Measurements from ENCODE around the gene CD33. TPM values are rescaled to one million over a fixed set of nuclear protein-coding genes. Genes with fewer than 3 reads are reported as not detected.
A peak's percentile ranks its signal among the peaks of the same experiment; 100 is the strongest.
"Not testable (repeated sequence)": the region's sequence is repeated elsewhere in the genome, so short reads cannot be mapped to it uniquely, and the experiment has no call there.

Gene CD33
- total RNA-seq, 1 donor from 2014 or later: 32.0 TPM

DNA sequence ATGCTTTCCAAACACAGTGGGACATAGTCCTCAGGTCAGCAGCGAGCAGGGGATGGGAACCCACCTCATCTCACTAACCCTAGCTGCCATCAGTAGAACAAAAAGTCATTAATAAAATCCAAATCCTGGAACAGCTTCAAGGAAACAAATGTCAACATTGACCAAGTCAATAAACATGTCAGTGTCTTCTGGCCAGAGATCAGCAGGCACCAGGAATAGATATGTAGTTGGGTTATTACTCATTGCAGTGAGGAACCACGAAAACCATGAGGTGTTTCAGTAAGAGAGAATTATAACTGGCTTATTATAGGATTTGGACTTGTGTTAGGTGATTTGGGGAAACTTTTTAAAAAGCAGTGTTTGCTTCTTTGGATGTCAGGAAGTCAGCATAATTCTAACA is 17.1 kb upstream of the CD33 start:
- DNase-seq (no peak), ATAC-seq (no peak)
- no peak overlapping the region for H3K4me3 ChIP-seq
- no peak overlapping the region for H3K27ac ChIP-seq
- no peaks in the 10 kb centered on the region for H3K27me3 ChIP-seq (ENCODE audit: low read depth)
- intact Hi-C loops (cut with DNase I): no loop called here
- H3K9me3 ChIP-seq: no peaks in the 10 kb centered on the region
- TF ChIP-seq, protein P1, sequence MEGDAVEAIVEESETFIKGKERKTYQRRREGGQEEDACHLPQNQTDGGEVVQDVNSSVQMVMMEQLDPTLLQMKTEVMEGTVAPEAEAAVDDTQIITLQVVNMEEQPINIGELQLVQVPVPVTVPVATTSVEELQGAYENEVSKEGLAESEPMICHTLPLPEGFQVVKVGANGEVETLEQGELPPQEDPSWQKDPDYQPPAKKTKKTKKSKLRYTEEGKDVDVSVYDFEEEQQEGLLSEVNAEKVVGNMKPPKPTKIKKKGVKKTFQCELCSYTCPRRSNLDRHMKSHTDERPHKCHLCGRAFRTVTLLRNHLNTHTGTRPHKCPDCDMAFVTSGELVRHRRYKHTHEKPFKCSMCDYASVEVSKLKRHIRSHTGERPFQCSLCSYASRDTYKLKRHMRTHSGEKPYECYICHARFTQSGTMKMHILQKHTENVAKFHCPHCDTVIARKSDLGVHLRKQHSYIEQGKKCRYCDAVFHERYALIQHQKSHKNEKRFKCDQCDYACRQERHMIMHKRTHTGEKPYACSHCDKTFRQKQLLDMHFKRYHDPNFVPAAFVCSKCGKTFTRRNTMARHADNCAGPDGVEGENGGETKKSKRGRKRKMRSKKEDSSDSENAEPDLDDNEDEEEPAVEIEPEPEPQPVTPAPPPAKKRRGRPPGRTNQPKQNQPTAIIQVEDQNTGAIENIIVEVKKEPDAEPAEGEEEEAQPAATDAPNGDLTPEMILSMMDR (IDR thresholded peaks at IDR 0.05): no peak
- H3K36me3 ChIP-seq: no peaks in the 10 kb centered on the region
- no peaks in the 10 kb centered on the region for H3K4me1 ChIP-seq

DNA sequence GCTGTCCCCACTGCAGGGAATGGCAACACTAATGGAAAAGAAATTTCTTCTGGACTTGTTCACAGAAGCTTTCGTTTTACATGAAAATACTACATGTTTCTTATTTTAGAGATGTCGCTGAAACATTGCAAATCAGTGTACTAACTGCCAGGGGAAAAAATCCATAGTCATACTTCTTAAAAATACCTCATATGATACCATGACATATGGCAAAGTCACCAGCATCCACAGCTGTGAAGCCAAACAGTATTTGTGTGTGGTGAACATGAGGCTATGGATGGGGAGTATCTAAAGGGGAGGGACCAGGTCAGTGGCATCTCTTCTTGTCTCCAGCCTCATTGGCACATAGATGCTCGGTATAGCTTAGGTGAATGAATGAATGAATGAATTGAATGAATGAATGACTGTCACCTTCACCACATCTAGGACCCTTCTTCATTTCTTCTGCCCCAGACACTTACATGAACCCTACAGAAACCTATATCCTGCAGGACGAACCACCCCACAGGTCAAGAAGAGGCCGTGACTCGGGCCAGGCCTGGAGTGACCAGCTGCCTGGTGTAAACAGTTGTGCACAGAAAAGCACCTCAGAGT is 14.6 kb upstream of the CD33 start:
- DNase-seq (no peak), ATAC-seq (no peak)
- Histone ChIP-seq H3K9me3 (no peaks in the 10 kb centered on the region), H3K4me1 (no peaks in the 10 kb centered on the region), H3K27me3 (ENCODE audit: low read depth) (no peaks in the 10 kb centered on the region), H3K36me3 (no peaks in the 10 kb centered on the region), H3K27ac (no peak overlapping the region), H3K4me3 (no peak overlapping the region)
- TF ChIP-seq, protein P1 (IDR thresholded peaks at IDR 0.05): no peak
- intact Hi-C loops (cut with DNase I): no loop called here

DNA sequence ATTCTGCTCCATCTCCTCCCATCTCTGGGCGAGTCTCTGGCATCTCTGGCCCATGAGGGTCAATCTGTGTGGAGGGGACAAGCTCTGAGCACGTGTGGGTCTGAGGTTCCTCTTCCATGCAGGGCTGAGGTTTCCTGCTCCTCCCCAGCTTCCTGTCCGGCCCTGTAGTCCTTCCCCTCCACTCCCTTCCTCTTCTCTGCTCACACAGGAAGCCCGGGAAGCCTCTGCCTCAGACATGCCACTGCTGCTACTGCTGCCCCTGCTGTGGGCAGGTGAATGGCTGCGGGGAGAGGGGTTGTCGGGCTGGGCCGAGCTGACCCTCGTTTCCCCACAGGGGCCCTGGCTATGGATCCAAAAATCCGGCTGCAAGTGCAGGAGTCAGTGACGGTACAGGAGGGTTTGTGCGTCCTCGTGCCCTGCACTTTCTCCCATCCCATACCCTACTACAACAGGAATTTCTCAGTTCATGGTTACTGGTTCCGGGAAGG is 14.0 kb upstream of the CD33 start:
- H3K4me1 ChIP-seq; H3K27ac ChIP-seq; H3K27me3 ChIP-seq (ENCODE audit: low read depth); intact Hi-C loops (cut with DNase I); H3K9me3 ChIP-seq; H3K36me3 ChIP-seq: not testable (repeated sequence)
- H3K4me3 ChIP-seq: peak overlapping the region; percentile 38
- DNase-seq (peak; percentile 68), ATAC-seq (peak; percentile 88 to 89)

DNA sequence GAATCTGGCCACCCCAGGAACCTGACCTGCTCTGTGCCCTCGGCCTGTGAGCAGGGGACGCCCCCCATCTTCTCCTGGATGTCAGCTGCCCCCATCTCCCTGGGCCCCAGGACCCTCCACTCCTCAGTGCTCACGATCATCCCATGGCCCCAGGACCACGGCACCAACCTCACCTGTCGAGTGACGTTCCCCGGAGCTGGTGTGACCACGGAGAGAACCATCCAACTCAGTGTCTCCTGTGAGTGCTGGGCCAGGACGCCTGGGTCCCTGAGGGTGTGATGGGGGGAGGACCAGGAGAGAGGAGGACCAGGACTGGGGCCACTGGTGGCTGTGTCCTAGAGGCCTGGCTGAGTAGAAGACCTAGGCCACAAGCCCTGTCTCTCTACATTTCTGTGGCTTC is 13.0 kb upstream of the CD33 start:
- TF ChIP-seq, protein P1 (IDR thresholded peaks at IDR 0.05): no peak
- Histone ChIP-seq H3K27ac (no peak overlapping the region), H3K4me3 (no peak overlapping the region), H3K4me1 (no peaks in the 10 kb centered on the region), H3K36me3 (no peaks in the 10 kb centered on the region), H3K9me3 (no peaks in the 10 kb centered on the region), H3K27me3 (ENCODE audit: low read depth) (no peaks in the 10 kb centered on the region)
- ATAC-seq: no peak
- intact Hi-C loops (cut with DNase I): no loop called here
- DNase-seq: no peak

DNA sequence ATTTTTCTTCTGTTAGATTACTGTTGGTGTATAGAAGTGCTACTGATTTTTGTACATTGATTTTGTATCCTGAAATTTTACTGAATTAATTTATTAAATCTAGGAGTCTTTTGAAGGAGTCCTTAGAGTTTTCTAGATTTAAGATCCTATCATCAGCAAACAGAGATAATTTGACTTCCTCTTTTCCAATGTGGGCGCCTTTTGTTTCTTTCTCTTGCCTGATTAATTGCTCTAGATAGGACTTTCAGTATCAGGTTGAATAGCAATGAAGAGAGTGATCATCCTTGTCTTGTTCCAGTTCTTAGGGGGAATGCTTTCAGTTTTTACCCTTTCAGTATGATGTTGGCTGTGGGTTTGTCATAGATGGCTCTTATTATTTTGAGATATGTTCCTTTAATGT is 5.6 kb upstream of the CD33 start:
- intact Hi-C loops (cut with DNase I): no loop called here
- TF ChIP-seq, protein P1 (IDR thresholded peaks at IDR 0.05): no peak
- Histone ChIP-seq H3K4me3 (no peak overlapping the region), H3K4me1 (no peaks in the 10 kb centered on the region), H3K36me3 (no peaks in the 10 kb centered on the region), H3K9me3 (no peaks in the 10 kb centered on the region), H3K27me3 (ENCODE audit: low read depth) (no peaks in the 10 kb centered on the region), H3K27ac (no peak overlapping the region)
- DNase-seq (no peak), ATAC-seq (no peak)

DNA sequence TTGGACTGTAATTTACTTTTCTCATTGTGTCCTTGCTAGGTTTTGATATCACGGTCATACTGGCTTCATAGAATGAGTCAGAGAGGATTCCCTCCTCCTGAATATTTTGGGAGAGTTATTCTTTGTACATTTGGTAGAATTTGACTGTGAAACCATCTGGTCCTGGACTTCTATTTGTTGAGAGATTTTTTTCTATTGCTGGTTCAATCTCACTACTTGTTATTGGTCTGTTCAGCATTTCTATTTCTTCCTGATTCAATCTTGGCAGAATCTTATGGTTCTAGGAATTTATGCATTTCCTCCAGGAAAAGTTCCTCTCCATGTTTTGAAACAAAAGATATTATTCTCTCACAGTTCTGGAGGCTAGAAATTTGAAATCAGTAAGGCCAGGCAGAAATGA is 4.9 kb upstream of the CD33 start:
- intact Hi-C loops (cut with DNase I): no loop called here
- H3K27ac ChIP-seq: no peak overlapping the region
- DNase-seq (no peak), ATAC-seq (no peak)
- H3K9me3 ChIP-seq: no peaks in the 10 kb centered on the region
- H3K36me3 ChIP-seq: no peaks in the 10 kb centered on the region
- no peak overlapping the region for H3K4me3 ChIP-seq
- no peaks in the 10 kb centered on the region for H3K27me3 ChIP-seq (ENCODE audit: low read depth)
- no peaks in the 10 kb centered on the region for H3K4me1 ChIP-seq
- TF ChIP-seq, protein P1 (IDR thresholded peaks at IDR 0.05): no peak
